ENCODE data around the gene ZNF140.

Gene ZNF140

DNA sequence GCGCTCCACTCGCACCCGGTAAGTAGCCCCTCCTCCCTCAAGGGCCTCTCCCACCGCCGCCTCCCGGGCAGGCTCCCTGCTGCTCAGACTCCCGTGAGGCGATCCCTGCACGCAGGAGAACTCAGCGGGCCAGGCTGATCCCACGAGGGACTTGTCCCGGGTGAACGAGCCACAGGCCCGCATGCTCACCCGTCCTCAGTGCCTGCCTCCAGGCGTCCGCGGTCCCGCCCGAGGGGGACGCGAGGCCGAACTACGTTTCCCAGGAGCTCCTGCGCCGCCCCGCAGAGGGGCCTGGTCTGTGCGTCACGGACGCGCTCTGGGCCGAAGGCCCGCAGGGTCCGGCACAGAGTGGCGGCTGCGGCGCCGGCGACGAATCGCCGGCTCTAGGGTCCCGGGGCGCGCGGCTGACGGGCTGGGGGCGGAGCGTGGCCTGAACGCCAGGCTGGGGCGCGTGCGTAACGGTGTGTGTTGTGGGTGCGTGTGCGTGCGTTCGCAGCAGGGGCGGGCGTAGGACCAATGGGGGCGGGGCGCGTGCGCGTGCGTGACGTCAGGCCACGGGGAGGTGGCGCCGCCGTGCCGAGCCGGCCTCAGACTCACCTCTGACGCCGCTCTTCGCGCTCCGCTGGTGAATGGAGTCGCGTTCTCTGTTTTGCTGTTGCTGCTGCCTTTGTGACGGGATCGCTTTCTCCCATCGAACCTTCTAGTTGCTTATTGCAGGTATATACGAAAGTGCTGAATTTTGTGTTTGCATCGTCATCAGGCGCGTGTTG, 49.5 kb downstream of the ZNF140 start, which contains the start of the genes ZNF10 and ZNF891:
Gene ZNF10, plus strand, starts transcription at position 590 of the 770 bp plus-strand sequence. CDS start 13,866 bp downstream, outside the sequence.
Gene ZNF891, minus strand, starts transcription at position 237 of the 770 bp plus-strand sequence. CDS start 8,356 bp downstream, outside the sequence.
- peak; percentile 95 for DNase-seq (ENCODE audit: low read depth)

DNA sequence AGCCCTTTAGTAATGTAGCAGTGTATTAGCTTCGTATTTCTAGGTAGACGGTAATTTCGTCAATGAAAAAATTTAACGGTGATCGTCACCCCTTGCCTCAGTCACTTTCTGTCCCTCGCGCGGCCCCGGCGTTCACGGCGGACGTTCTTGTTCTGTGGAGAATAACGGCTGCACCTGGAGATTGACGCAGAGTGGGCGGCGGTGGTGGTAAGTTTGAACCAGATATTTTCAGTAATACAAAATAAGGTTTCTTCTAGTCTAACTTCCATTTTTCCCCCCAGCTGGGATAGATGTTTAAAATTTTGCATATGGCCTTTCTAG, 50.0 kb downstream of the ZNF140 start:
- DNase-seq (ENCODE audit: low read depth), result no peak

DNA sequence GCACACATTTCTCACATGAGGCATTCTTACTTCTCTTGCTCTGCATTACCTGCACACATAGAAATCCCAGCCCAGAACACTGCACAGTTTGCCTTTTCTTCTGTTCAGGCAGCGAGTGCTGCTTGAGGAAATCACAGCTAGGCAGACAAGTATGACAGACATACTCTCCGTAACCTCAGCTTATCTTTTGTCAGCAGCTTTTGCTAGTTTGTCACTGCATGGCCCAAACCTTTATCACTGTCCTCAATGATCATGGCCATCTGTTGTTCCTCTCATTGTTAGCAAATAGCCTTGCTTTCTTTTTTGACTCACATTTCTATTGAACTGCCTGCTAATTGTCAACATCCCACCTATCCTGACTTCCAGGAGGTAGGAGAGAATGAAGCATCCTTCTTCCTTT, 55.0 kb downstream of the ZNF140 start:
- DNase-seq (ENCODE audit: low read depth), result no peak

DNA sequence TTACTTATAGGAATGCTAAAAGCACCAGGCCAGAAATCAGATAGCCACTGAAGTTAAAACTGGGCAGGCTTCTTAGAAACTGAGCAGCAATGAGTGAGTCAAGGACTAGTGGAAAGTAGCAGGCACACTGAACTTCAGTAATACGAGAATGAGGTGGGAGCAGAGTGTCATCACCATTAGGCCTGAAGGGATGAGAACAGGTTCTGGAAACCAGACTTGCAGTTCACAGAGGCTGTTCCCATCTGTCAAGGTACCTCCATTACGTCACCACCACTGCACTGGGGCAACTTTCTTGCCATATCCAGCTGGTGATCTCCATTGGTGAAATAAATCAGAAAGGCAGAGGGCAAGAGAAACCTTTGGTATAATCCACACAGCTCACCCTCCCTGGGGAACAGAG, 65.3 kb downstream of the ZNF140 start:
- DNase-seq (ENCODE audit: low read depth), result no peak

DNA sequence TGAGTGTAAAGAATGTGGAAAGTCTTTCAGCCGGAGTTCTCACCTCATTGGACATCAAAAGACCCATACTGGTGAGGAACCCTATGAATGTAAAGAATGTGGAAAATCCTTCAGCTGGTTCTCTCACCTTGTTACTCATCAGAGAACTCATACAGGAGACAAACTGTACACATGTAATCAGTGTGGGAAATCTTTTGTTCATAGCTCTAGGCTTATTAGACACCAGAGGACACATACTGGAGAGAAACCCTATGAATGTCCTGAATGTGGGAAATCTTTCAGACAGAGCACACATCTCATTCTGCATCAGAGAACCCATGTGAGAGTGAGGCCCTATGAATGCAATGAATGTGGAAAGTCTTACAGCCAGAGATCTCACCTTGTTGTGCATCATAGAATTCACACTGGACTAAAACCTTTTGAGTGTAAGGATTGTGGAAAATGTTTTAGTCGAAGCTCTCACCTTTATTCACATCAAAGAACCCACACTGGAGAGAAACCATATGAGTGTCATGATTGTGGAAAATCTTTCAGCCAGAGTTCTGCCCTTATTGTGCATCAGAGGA, 75.5 kb downstream of the ZNF140 start:
- DNase-seq (ENCODE audit: low read depth), result no peak
